GM18508 (cell line): Measurements from ENCODE around the gene HGFAC.

ENCODE experiments used
- ATAC-seq: cut with Tn5 transposase; IDR thresholded peaks from one replicate; pipeline ENCODE4 v1.9.1; 2021; ENCODE audit warnings: moderate number of reproducible peaks; ENCODE audit not compliant: insufficient read depth, unreplicated experiment

HGFAC gene

DNA sequence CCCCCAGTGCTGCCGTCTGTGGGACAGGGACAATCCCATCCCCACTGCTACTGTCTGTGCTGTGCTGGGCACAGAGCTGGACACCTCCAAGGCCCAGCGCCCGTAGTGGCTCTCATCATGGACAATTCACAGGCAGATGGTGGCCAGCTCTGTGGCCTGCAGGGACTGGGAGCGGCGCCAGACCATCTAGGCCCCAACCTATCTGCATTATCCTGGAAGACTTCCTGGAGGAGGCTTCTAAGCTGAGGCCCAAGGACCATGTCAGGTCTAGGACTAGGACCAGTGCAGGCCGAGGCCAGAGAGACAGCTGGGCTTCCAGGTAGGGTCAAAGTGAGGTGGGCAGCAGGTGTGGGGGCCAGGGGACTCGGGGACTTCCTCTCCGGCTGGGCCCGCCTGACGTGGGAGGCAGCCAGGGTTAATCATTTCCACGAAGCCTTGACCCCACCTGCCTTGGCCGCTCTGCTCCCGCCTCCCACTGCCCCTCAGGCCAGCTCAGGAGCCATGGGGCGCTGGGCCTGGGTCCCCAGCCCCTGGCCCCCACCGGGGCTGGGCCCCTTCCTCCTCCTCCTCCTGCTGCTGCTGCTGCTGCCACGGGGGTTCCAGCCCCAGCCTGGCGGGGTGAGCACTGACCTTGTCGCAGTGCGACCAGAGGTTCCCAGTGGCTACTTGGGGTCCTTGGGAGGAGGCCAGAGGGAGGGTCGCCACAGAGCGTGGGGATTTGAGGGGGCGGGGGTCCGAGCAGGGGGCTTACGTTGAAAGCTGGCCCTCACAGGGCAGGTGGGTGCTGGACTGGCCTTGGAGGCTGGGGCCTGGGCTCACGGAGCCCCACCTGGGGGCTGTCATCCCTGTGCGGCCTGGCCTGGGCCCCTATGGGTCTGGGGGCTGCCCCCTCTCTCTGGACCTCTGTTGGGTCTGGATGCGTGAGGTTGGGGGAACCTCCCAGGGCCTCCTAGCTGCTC lies at the start of gene HGFAC:
Gene HGFAC, plus strand, starts transcription at position 468 of the 959 bp plus-strand sequence. Its CDS starts 34 bp downstream, at position 502.
- no peak for ATAC-seq

DNA sequence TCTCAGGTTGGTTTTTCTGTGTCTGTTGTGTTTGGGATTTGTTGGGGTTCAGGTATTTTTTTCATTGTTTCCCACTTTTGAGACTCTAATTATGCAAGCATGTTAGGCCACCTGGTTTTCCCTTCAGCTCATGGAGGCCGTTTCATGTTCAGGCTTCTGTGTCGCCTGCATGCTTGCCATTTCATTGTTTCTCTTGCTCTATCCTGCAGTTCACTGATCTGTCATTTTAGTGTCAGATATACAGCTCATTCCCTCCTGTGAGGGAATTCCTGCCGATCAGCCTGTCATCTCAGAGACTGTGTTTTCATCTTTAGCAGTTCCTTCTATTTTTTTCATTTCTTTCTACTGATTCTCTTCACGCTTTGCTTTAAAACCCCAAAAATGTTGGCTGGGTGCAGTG lies 49.4 kb upstream of the HGFAC start:
- ATAC-seq: no peak

DNA sequence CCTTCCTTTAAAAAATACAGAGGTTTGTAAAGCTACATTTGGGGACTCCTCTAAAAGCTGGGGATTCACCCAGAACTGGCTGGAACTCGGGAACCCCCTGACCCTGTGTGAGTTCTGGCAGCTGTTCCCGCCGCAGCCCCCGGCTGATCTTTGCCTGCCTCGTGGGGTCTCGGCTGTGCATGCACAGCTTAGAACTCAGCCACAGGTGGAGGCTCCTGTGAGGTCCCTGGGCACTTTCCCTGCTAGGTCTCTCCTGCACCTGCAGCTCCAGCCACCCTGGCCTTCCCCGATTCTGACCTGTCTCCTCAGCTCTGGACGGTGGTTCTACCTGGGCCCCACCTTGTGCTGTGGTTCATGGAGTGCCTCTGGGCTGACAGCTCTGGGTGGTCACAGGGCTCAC lies 48.6 kb upstream of the HGFAC start:
- no peak for ATAC-seq

DNA sequence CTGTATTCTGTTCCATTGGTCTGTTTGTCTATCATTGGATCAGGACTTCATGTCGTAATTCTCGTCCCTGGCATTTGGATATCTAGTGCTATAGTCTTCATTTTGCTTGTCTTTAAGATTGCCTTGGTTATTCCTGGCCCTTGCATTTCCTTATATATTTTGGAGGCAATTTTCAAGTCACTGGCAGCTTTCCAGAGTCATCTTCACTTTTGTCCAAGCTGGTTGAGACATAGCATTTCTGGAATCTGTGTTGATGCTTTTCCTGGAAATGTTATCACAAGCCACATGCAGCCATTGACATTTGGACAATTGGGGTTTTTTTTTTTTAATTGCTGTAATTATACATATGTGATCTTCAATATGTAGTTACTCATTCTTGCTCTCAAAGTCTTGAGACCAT lies 45.2 kb upstream of the HGFAC start:
- no peak for ATAC-seq

DNA sequence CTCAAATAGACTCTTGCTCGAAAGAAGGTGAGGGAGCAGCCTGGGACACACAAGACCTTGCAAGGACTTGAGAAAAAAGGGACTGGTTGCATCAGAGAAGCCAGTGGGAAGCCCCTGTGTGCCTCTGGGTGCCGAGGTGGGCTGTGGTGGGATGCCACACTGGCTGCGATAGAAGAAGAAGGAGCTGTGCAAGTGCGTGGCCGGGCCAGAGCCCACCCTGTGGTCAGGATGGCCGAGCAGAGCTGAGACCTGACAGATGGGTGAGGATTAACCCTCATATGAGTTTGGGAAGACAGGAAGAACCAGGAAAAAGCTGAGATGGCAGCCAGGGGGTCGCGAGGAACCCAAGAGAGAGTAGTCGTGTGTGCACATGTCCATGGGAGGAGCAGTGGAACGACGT lies 44.6 kb upstream of the HGFAC start:
- ATAC-seq: no peak

DNA sequence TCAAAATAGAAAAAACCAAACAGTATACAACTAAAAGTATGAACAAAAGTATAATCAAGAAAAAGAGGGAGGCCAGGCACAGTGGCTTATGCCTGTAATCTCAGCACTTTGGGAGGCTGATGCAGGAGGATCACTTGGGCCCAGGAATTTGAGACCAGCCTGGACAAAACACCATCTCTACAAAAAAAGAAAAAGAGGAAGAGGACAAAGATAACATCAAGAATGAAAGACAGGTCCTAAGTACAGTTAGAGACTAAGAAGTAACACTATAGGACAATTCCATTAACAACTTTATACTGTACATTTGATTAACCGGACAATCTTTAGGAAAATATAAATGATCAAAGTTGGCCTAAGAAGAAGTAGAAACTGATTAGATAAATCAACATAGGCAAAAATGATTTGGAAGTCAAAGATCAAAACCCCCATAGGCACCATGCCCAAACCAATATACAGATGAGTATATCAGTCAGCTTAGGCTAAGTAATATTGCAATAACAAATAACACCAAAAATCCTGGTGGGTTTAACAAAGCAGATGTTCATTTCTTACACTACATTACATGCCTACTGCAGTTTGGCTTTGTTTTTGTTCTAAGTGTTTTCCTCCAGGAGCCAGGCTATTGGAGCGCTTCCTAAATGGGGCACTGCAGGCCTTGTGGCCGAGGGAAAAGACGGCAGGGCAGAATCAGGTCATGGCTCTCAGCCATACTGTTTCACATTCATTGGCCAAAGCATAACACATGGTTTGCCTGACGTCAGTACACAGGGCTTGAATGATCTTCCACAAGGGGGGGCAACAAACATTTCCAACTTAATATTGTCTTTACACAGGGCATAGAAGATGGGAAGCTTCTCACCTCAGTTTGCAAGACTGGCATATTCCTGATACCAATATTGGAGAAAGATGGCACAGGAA lies 42.2 kb upstream of the HGFAC start:
- ATAC-seq: no peak

DNA sequence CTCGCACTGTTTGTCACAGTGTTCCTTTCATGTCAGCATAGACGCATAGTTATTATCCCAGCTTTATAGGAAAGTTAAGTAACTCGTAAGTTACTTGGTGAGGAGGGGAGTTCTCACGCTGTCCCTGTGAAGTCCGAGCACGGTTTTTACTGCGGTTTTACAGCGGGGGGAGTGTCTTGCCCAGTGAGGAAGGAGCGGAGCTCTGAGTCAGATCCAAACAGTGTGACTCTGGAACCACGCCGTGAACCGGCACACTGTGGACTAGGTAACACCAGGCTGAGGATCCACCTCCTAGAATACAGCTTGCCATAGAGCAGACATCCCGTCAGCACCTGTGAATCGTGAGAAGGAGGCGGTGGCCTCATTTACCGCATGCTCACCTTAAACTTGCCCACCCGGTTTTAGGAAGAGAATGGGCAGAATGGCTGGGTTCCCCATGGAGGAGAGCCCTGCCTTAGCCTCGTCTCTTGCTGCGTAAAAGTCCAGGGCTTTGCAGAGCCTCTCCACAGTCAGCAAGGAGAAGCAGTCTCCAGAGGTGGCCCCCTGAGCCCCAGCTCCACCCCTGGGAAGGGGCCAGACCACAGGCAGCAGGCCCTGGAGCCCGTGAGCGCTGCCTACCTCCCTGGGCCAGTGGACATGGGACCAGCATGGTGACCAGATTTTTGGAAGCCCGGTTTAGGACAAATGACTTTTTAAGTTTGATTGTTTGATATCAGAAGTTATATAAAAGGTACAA lies 40.2 kb upstream of the HGFAC start:
- no peak for ATAC-seq

DNA sequence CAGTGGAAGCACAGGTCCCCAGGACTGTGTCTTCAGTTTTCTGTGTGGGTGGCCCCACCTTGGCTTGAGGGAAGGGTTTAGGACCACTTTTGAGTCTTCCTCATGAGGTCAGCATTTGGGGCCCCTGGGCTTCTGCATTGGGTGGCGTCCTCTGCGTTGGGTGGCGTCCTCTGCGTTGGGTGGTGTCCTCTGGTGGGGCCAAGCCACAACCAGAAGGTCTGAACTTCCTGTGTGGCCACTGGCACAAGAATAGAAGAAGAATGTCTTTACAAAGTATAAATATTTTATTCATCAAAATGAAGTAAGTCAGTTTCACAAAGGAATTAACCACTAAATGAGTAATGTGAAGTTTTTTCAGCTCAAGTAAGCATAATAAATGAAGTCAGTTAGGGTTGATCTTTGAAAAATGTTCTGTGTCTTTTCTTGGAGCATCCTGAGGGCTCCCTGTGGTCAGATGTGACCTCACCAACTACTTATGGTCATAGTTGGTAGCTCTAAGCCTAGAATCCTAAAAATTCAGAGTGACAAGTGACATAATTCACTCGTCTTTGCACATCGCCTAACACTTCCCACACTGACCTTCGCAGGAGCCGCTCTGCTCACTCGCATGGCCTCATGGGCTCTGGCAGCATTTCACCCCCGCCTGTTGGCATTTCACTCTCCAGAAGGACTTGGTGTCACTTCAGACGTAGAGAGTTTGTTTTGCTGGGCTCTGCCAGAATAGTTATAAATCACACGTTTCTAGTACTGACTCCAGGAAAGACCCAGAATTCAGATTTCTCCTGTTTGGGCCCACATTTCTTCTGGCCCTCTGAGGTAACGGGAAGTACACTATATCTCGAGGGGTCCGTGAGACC lies 39.0 kb upstream of the HGFAC start:
- no peak for ATAC-seq

DNA sequence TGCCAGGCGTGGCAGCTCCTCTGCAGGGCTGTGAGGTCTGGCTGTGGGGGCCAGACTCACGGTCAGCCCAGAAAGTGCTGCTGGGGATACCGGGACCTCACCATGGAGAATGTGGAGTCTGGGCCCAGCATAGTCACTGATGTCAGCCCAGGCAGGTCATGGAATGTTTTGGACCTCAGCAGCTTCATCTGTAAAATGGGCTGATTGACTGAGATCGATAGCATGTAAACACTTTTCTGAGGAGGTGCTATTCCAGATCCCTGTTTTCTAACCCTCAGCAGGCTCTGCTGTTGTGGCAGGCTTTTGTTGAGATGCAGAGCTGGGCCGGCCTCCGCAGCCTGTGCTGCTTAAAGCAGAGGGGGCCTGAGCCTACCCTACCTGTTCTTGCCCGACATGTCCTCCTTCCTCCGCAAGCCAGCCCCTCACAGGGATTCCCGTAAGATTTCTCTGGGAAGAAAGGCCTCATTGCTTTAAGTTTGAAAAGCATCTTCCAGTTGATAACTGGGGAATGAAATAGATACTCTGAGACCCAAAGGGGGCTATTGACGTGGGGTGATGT lies 38.3 kb upstream of the HGFAC start:
- no peak for ATAC-seq

DNA sequence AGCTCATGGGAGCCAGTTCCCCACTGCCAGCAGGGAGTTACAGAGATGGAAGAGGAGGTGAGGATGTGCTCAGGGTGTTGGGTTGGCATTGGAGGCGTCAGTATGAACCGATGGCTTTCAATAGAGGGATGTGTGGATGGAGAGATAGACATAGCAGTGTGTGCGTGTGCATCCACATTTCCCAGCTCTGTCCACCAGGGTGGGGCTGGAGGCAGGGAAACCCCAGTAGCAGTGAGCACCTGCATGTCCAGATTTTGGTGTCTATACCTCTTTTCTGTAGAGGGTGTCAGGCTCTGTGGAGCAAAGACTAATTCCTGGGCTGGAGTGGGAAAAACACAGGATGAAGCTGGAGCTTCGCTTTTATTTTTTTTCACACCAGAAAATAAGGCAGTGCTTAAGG lies 37.2 kb upstream of the HGFAC start:
- ATAC-seq: no peak

DNA sequence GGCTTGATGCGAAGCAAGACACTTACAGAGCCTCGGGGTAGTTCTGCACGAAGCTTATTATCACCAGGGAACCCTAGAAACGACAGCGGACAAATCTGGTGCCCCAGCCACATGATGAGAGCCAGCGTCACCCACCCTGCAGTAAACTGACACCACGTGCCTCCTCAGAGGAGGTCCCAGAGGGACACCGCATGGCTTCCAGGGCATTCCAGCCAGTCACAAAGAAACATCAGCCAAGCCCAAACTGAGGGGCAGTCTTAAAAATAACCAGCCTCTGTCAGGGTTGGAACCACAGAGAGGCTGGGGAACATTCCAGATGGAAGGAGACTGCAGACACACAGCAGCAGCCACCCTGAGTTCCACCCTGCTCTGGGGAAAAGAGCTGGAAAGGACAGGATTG lies 36.6 kb upstream of the HGFAC start:
- no peak for ATAC-seq

DNA sequence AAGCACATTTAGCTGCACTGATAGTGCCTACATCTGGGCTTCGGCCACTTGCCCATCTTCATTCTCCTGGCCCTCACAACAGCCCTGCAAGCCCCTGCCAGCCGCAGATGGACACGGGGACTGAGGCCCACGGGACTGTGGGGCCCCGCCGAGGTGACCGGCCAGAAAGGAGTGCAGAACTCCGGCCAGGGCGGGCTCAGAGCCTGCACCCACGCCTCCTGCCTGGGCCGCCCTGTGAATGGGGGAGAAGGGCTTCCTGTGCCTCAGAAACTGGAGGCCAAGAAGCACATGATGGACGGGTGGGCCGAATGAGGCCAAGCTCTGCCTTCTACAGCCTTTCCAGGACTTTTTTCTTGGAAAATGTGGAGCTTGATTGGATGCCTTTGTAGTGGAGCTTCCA lies 35.7 kb upstream of the HGFAC start:
- ATAC-seq: no peak

DNA sequence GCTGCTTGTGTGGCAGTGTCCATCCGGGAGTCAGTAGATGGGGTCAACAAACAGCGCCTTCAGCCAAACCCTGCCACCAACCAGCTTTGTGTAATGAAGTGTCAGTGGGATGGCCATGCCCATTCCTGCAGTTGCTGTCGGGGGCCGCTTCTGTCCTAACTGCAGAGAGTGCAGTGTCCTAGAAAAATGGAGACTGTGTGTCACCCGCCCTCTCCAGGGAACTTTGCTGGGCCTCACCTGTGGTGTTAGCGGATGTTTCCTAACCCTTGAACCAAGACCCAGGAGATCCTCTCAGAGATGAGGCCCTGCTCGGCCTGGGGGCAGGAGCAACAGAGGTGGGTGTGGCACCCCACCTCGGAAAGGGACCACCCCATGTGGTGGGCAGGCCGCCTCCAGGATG lies 35.3 kb upstream of the HGFAC start:
- ATAC-seq: no peak

DNA sequence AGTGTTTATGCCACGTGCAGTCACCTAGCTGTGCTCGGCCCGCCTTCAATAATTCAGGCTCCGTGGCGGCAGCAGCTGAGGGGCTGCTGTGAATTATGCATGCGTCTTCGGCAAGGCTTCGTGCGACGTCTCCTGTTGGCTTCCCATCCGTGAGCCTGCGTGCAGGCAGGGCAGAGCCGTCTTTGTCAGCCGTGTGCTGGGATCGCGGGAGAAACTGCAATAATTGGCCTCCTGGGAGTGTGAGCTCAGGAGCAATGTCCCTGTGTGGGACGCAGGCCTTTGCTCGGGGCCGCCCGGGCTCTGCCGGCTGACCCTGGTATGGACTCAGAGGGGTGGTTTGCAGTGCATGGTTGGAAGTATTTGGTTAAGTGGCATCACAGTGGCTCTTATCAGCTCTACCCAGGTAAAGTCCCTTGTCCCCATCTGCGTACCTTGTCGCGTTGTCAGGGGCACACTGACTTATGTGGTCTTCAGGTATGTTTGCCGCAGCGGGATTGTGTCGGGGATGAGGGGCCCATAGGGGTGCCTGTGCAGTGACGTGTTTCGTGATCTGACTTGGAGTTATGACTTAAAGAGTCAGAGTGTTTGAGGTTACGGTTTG lies 34.5 kb upstream of the HGFAC start:
- ATAC-seq: no peak

DNA sequence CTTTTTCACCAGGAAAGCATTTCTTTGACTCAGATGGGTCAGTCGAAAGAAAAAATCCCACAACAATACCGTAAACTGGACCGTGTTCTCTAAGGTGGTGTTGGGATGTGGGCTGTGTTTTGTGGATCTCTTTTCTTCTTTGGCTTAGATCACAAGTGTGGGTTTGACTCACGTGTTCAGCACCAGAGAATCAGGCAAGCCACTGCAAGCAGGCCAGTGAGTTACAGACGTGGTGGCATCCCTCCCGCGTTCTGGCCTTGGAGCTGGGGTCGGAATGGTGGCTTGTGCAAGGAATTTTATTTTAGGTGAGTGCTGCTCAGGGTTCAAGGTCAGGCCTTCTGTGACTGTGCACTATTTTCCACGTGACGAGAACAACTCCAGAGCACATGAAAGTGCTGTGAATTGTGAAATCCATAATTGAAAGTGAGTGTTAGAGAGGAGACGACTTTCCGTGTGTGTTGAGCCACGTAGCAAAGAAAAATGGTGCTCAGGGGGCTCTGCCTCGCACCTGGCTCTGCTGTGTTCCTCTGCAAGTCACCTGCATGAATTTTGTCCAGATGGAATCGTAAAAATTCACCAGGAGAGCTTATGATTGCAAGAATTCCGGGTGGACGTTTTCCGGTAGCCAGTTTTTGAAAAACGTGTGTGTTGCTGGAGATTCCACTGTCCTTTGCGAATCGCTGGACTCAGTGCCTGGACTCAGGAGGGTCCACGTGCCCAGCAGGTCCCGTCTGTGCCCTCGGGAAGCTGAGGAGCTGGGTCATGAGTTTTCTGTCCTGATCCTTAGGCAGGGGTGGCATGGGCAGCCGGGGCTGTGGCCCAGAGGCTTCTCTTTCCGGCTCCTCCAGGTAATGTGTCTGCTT lies 33.6 kb upstream of the HGFAC start:
- ATAC-seq: no peak

DNA sequence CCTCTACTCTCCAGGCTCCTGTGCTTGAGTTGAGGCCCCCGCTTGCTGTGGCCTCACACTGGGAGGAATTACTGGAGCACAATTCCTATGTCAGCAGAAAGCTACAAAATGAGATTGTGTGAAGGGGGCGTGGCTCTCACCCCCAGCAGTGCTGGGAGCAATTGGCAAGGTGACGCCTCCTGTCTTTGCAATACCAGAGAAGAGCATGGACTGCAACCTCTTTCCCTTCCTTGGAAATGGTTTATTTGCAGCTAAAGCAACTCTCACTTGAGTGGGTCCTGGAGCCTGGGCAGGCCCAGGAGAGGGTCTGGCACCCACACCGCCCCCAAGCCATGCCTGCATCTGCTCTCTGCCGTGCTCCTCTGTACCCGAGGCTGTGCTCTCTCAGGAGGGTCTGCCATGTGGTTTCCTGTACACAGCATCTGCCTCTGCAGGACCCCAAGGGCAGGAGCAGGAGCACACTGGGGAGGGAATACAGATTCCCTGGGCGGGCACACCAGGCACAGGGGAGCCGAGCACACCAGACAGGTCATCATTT lies 32.9 kb upstream of the HGFAC start:
- ATAC-seq: no peak

DNA sequence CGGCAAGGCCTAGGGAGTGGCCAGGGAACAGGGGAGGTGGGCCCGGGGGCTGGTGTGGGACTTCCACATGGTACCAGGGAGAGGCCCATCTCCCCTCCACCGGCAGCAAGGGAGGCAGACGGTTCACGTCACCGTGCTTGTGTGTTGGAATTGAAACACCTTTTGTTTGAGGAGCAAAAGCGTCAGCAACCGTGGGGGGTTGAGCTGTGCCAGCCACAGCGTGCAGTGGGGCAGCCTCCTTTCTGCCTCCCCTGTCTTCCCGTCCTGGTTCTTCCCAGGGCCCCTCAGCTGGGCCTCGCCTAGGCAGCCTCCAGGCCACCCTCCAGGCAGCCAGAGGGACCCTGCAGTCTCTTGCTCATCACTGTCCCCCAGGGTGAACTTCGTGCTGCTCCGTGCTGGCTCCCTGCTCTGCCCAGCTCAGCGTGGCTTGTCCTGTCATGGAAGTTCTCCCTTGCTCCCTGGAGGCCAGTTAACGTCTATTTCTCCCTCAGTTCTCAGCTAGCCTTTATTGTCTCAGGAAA lies 32.1 kb upstream of the HGFAC start:
- ATAC-seq: no peak
